ENCODE results near the gene AACS. TPM values are rescaled to one million over a fixed set of nuclear protein-coding genes. Genes with fewer than 3 reads are reported as not detected.

AACS gene
- total and polyA plus RNA-seq, 2 of the 4 experiments (the other 2 are of a cell fraction) = 22.0 to 24.9 TPM

DNA sequence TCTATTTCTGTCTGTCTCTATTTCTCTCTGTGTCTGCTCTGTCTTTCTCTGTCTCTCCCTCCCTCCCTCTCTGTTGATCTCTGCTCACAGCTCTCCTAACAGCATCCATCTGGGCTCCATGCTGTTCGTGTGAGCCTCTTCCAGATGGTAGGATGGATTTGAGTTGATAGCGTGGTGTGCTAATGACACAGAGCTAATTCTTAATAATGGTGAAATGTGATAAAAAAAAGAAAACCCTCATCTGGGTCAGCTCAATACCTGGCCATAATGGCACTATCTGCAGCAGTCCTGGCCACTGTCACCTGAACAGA lies 96.4 kb downstream of the AACS start:
- H3K23ac ChIP-seq (ENCODE audit: low read depth, low read length) = no peak overlapping the region
- H3K14ac ChIP-seq (replicated peaks; ENCODE audit: low read depth, low read length) = no peak overlapping the region
- POLR2A ChIA-PET (ENCODE audit: unreplicated experiment) = no interaction called here
- H3K4me1 ChIP-seq (ENCODE audit: control insufficient read depth, insufficient read depth, low read length) = no peaks in the 10 kb centered on the region
- H3K36me3 ChIP-seq (ENCODE audit: control insufficient read depth, insufficient read depth, low read length) = no peaks in the 10 kb centered on the region
- H2AFZ ChIP-seq (replicated peaks; ENCODE audit: low read length, poor library complexity) = no peak overlapping the region
- H4K91ac ChIP-seq (ENCODE audit: insufficient read depth, low read depth, low read length) = no peak overlapping the region
- no CpG with 5 or more reads among the region's 2 CpGs for WGBS, 2 experiments (ENCODE audit: extremely low coverage in 2 of 2, insufficient read length in 1 of 2)
- H2BK20ac ChIP-seq (ENCODE audit: low read depth, low read length) = no peak overlapping the region
- H3K4me2 ChIP-seq (ENCODE audit: low read depth, low read length) = no peak overlapping the region
- dilution Hi-C loops (cut with HindIII; ENCODE audit: low sequenced_read_pairs, unreplicated experiment) (no loop called here), intact Hi-C loops (cut with micrococcal nuclease) (no loop called here), in situ Hi-C loops (cut with MboI; ENCODE audit: low sequenced_read_pairs) (no loop called here)
- H2AK5ac ChIP-seq (ENCODE audit: low read depth, low read length) = no peak overlapping the region
- no peak overlapping the region for H4K5ac ChIP-seq (ENCODE audit: low read depth, low read length)
- no peak overlapping the region for H3K9ac ChIP-seq (ENCODE audit: low read depth, low read length)
- H3K79me1 ChIP-seq (ENCODE audit: low read depth in 1 of 2, low read length in 2 of 2) = no peaks in the 10 kb centered on the region
- H3K18ac ChIP-seq (ENCODE audit: low read depth, low read length) = no peak overlapping the region
- H3K27ac ChIP-seq (ENCODE audit: insufficient read depth, low read length) = no peak overlapping the region
- DNase-seq (no peak), ATAC-seq (ENCODE audit: low read depth) (no peak)
- no peak overlapping the region for H2AK9ac ChIP-seq (replicated peaks; ENCODE audit: low read depth, low read length, poor library complexity)
- BruUV-seq (replicated peaks) = no TSS peak
- TF ChIP-seq RFX5 (IDR thresholded peaks at IDR 0.05; ENCODE audit: low read depth, low read length) (no peak), MAZ (IDR thresholded peaks at IDR 0.05; ENCODE audit: borderline replicate concordance, low read depth, low read length) (no peak), CEBPB (IDR thresholded peaks at IDR 0.05; ENCODE audit: low read depth, low read length) (no peak), ELK1 (IDR thresholded peaks at IDR 0.05; ENCODE audit: borderline replicate concordance, low read depth, low read length) (no peak), CHD1 (IDR thresholded peaks at IDR 0.05; ENCODE audit: low read depth, low read length) (no peak), SMC3 (IDR thresholded peaks at IDR 0.05; ENCODE audit: low read depth, low read length) (no peak)
- TF ChIP-seq, protein P1, sequence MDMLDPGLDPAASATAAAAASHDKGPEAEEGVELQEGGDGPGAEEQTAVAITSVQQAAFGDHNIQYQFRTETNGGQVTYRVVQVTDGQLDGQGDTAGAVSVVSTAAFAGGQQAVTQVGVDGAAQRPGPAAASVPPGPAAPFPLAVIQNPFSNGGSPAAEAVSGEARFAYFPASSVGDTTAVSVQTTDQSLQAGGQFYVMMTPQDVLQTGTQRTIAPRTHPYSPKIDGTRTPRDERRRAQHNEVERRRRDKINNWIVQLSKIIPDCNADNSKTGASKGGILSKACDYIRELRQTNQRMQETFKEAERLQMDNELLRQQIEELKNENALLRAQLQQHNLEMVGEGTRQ (IDR thresholded peaks at IDR 0.05; ENCODE audit: low read depth, low read length) = no peak
- H3K56ac ChIP-seq (ENCODE audit: extremely low read depth, insufficient read depth, low read length) = no peak overlapping the region
- H3K4ac ChIP-seq (ENCODE audit: low read depth, low read length) = no peak overlapping the region
- no peaks in the 10 kb centered on the region for H3K27me3 ChIP-seq (ENCODE audit: control insufficient read depth, insufficient read depth, low read length)
- H2BK15ac ChIP-seq (ENCODE audit: low read depth, low read length) = no peak overlapping the region
- CTCF ChIA-PET = no interaction called here
- no peaks in the 10 kb centered on the region for H3K9me1 ChIP-seq (ENCODE audit: insufficient read depth, low read length)
- no peak overlapping the region for H3K4me3 ChIP-seq (ENCODE audit: insufficient read depth, low read depth, low read length)
- H4K8ac ChIP-seq (ENCODE audit: low read depth in 2 of 2, low read length in 2 of 2) = no peak overlapping the region
- H3K9me3 ChIP-seq (ENCODE audit: control insufficient read depth, insufficient read depth, low read length) = no peaks in the 10 kb centered on the region
- H2BK5ac ChIP-seq (ENCODE audit: low read depth, low read length, poor library complexity, severe bottlenecking) = no peak overlapping the region
- no peak overlapping the region for H2BK120ac ChIP-seq (ENCODE audit: low read depth, low read length)
- no peaks in the 10 kb centered on the region for H4K20me1 ChIP-seq (ENCODE audit: insufficient read depth, low read length)
